NCI-H2196 treated with DMSO at 0.1 percent for 48 hours (cell line): ENCODE data around the gene MAB21L3.

ENCODE experiments used
- DNase-seq: peaks from one replicate; lab custom pipeline; 2025; ENCODE audit not compliant: unreplicated experiment; lab: John Stamatoyannopoulos, UW

The MAB21L3 gene

GRCh38 chr1:116164150-116164549 lies 53.0 kb downstream of the MAB21L3 start:
- no peak for DNase-seq

GRCh38 chr1:116164604-116165368 lies 53.6 kb downstream of the MAB21L3 start:
- no peak for DNase-seq

GRCh38 chr1:116165572-116165971 lies 54.4 kb downstream of the MAB21L3 start:
- no peak for DNase-seq

- DNase-seq: no peak
These were observed 54.9 kb downstream of the MAB21L3 start for GRCh38 chr1:116166011-116166571.

- no peak for DNase-seq
These were observed 55.5 kb downstream of the MAB21L3 start for GRCh38 chr1:116166655-116167054.

- DNase-seq: no peak
These were observed 56.6 kb downstream of the MAB21L3 start for GRCh38 chr1:116167625-116168276.

- peak; percentile 9 for DNase-seq
These were observed 57.3 kb downstream of the MAB21L3 start for GRCh38 chr1:116168277-116169032.

- DNase-seq: no peak
These were observed 58.7 kb downstream of the MAB21L3 start for GRCh38 chr1:116169898-116170297.

- DNase-seq: no peak
These were observed 59.8 kb downstream of the MAB21L3 start for GRCh38 chr1:116170721-116171589.

GRCh38 chr1:116172666-116173065 lies 61.5 kb downstream of the MAB21L3 start:
- no peak for DNase-seq

GRCh38 chr1:116175611-116176010 lies 64.4 kb downstream of the MAB21L3 start:
- DNase-seq: no peak

- no peak for DNase-seq
These were observed 65.1 kb downstream of the MAB21L3 start for GRCh38 chr1:116176306-116176789.

GRCh38 chr1:116177861-116178260 lies 66.7 kb downstream of the MAB21L3 start:
- DNase-seq: no peak

GRCh38 chr1:116178837-116179236 lies 67.6 kb downstream of the MAB21L3 start:
- peak; percentile 21 for DNase-seq

GRCh38 chr1:116179419-116179818 lies 68.2 kb downstream of the MAB21L3 start:
- no peak for DNase-seq

- no peak for DNase-seq
These were observed 68.8 kb downstream of the MAB21L3 start for GRCh38 chr1:116179964-116180363.

- no peak for DNase-seq
These were observed 71.0 kb downstream of the MAB21L3 start for GRCh38 chr1:116182019-116182714.
